K562 (cell line): ENCODE data around the gene SERP1. TPM values are rescaled to one million over a fixed set of nuclear protein-coding genes. Genes with fewer than 3 reads are reported as not detected.

Experiments
- ELF4 ChIP-seq: fragments of 450-650 bp; formaldehyde crosslinking; IDR thresholded peaks from 2 replicates; pipeline ENCODE4 v1.4.0; 2022; ENCODE audit warnings: missing genetic modification characterization
- EP400 ChIP-seq: fragments of 450-650 bp; IDR thresholded peaks from 2 replicates; pipeline ENCODE4 v1.6.1; 2017; ENCODE audit warnings: antibody characterized with exemption, mild to moderate bottlenecking, moderate library complexity
- ILF3 ChIP-seq: fragments of 450-650 bp; IDR thresholded peaks from 2 replicates; pipeline ENCODE4 v1.6.1; 2018; ENCODE audit warnings: antibody characterized with exemption, mild to moderate bottlenecking, moderate library complexity, borderline replicate concordance
- RFX1 ChIP-seq: fragments of 450-650 bp; IDR thresholded peaks from 2 replicates; pipeline ENCODE4 v1.6.1; 2016; ENCODE audit warnings: mild to moderate bottlenecking, moderate library complexity
- SIX5 ChIP-seq, 2 experiments: IDR thresholded peaks; 2 replicates each; pipeline ENCODE4 v1.6.1; 2011; ENCODE audit warnings: low read length in 2 of 2, borderline replicate concordance in 1 of 2, low read depth in 1 of 2, mild to moderate bottlenecking in 1 of 2, moderate library complexity in 1 of 2; ENCODE audit not compliant: insufficient read depth in 1 of 2
- ZNF124 ChIP-seq: sonication (generic); formaldehyde crosslinking; IDR thresholded peaks from 2 replicates; pipeline ENCODE4 v1.8.1; 2022; ENCODE audit warnings: missing genetic modification reagents
- ZNF507 ChIP-seq: conservative IDR thresholded peaks from 2 replicates; pipeline ENCODE4 v1.6.1; 2017; ENCODE audit warnings: missing genetic modification characterization, missing compliant biosample characterization
- ZNF764 ChIP-seq: fragments of 250-450 bp; sonication (Bioruptor Pico); IDR thresholded peaks from 2 replicates; pipeline ENCODE4 v1.4.0; 2020; ENCODE audit warnings: low read depth, mild to moderate bottlenecking, moderate library complexity
- ZNF830 ChIP-seq: fragments of 250-450 bp; sonication (Bioruptor Pico); IDR thresholded peaks from 2 replicates; pipeline ENCODE4 v1.5.0; 2021; ENCODE audit warnings: mild to moderate bottlenecking
- polyA plus RNA-seq, 8 experiments: library from polyadenylated mRNA; depleted of rRNA in 4 of 8; stranded (reverse) in 5 of 8; unstranded in 3 of 8; fragments of >200 nt; fragmentation: Nextera tagmentation in 2 of 8; fragmentation: Illumina TruSeq in 1 of 8; extraction: Ambion mirVana in 2 of 8; extraction: Trizol in 1 of 8; gene quantifications; 2 replicates each; pipeline versions ENCODE4 v1.2.1 to v1.2.3, GENCODE V29; 2011 to 2014; ENCODE audit warnings: inconsistent platforms in 1 of 8, missing spikeins in 1 of 8
- total RNA-seq, 7 experiments: library from RNA; depleted of rRNA in 6 of 7; stranded (reverse); fragments of >200 nt in 6 of 7; fragmentation: Illumina TruSeq in 2 of 7; extraction: Trizol in 2 of 7; gene quantifications; 2 replicates each; pipeline versions ENCODE4 v1.2.1 to v1.2.3, GENCODE V29; 2011 to 2021; ENCODE audit warnings: low replicate concordance in 1 of 7
- TF ChIP-seq, protein P1 (sequence below), 2 experiments: fragments of 450-650 bp; formaldehyde crosslinking in 1 of 2; IDR thresholded peaks; 2 replicates each; pipeline versions ENCODE4 v1.4.0 to v1.6.1; 2014 to 2020; ENCODE audit warnings: mild to moderate bottlenecking in 2 of 2, borderline replicate concordance in 1 of 2, low read depth in 1 of 2
- TF ChIP-seq, protein P2 (sequence below): fragments of 250-450 bp; sonication (Bioruptor Pico); IDR thresholded peaks from 2 replicates; pipeline ENCODE4 v1.8.0; 2021; ENCODE audit warnings: moderate library complexity, mild to moderate bottlenecking, inconsistent platforms
- TF ChIP-seq, protein P3 (sequence below): fragments of 250-450 bp; sonication (Bioruptor Pico); IDR thresholded peaks from 2 replicates; pipeline ENCODE4 v1.4.0; 2020; ENCODE audit warnings: borderline replicate concordance
- TF ChIP-seq, protein P4 (sequence below): fragments of 250-450 bp; sonication (Bioruptor Pico); IDR thresholded peaks from 2 replicates; pipeline ENCODE4 v1.8.0; 2022; ENCODE audit warnings: moderate library complexity, mild to moderate bottlenecking, inconsistent platforms
- TF ChIP-seq, protein P5 (sequence below): fragments of 200-400 bp; formaldehyde crosslinking; IDR thresholded peaks from 2 replicates; pipeline ENCODE4 v1.6.1; 2017; ENCODE audit warnings: mild to moderate bottlenecking, low read depth, low read length, moderate library complexity

Gene SERP1
- total and polyA plus RNA-seq, 9 of the 15 experiments (the other 6 are each of a cell fraction or from before 2014, with no cell fraction given): 38.6 to 443 (median 121) TPM

DNA sequence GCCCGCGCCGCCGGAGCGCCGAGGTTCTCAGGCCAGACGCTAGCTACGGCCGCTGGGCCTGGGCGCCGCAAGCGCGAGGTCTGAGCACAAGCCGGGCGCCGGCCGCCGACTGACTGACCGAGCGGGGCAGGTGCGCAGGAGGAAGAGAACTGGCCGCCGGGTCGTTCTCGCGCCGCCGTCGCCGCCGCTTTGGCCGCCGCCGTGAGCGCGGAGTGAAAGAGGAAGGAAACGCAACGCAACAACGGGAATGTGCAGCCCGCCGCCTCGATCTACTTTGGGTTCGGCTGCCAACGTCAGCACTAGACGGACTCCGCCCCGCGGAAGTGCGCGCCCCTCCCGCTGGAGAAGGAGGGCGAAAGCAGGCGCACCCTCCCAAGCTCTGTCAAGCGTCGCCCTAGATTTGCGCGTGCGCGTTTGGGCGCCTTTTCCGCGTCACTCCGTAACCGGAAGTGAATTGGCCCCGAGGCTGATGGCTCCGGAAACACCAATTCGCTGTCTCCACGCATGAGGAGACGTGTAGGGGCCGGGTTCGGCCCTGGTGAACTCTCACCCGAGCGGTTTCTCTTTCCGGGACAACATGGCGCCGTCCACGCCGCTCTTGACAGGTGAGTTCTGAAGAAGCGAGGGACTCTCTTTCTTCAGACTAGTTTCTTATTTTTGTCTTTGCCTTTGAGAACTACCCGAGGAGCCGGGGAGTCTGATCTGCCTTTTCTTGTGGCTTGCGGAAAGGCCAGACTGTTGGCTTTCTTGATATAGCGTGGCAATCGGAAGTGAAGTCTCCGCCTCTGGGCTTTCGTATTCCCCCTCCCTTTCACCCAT is at the start of gene SERP1, which contains the start of gene EIF2A (continued):
- TF ChIP-seq, protein P1, sequence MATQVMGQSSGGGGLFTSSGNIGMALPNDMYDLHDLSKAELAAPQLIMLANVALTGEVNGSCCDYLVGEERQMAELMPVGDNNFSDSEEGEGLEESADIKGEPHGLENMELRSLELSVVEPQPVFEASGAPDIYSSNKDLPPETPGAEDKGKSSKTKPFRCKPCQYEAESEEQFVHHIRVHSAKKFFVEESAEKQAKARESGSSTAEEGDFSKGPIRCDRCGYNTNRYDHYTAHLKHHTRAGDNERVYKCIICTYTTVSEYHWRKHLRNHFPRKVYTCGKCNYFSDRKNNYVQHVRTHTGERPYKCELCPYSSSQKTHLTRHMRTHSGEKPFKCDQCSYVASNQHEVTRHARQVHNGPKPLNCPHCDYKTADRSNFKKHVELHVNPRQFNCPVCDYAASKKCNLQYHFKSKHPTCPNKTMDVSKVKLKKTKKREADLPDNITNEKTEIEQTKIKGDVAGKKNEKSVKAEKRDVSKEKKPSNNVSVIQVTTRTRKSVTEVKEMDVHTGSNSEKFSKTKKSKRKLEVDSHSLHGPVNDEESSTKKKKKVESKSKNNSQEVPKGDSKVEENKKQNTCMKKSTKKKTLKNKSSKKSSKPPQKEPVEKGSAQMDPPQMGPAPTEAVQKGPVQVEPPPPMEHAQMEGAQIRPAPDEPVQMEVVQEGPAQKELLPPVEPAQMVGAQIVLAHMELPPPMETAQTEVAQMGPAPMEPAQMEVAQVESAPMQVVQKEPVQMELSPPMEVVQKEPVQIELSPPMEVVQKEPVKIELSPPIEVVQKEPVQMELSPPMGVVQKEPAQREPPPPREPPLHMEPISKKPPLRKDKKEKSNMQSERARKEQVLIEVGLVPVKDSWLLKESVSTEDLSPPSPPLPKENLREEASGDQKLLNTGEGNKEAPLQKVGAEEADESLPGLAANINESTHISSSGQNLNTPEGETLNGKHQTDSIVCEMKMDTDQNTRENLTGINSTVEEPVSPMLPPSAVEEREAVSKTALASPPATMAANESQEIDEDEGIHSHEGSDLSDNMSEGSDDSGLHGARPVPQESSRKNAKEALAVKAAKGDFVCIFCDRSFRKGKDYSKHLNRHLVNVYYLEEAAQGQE (IDR thresholded peaks at IDR 0.05; ENCODE audit: borderline replicate concordance): no peak
- TF ChIP-seq, protein P1 (CRISPR knock-in tag; IDR thresholded peaks at IDR 0.05; ENCODE audit: low read depth): peak; percentile 46
- peak; percentile 20; the same call in 1 of the 2 replicates for TF ChIP-seq ILF3
- peak; percentile 53; the same call in 1 of the 2 replicates for TF ChIP-seq ZNF124 (CRISPR knock-in tag)
- peak; percentile 100 for TF ChIP-seq EP400
- peak; percentile 83 to 84 for TF ChIP-seq SIX5 (IDR thresholded peaks at IDR 0.05; ENCODE audit: borderline replicate concordance in 1 of 2, insufficient read depth in 1 of 2, low read depth in 1 of 2, low read length in 2 of 2)
- no peak for TF ChIP-seq ZNF764 (CRISPR knock-in tag)
- TF ChIP-seq, protein P2, sequence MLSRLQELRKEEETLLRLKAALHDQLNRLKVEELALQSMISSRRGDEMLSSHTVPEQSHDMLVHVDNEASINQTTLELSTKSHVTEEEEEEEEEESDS: no peak
- TF ChIP-seq, protein P3, sequence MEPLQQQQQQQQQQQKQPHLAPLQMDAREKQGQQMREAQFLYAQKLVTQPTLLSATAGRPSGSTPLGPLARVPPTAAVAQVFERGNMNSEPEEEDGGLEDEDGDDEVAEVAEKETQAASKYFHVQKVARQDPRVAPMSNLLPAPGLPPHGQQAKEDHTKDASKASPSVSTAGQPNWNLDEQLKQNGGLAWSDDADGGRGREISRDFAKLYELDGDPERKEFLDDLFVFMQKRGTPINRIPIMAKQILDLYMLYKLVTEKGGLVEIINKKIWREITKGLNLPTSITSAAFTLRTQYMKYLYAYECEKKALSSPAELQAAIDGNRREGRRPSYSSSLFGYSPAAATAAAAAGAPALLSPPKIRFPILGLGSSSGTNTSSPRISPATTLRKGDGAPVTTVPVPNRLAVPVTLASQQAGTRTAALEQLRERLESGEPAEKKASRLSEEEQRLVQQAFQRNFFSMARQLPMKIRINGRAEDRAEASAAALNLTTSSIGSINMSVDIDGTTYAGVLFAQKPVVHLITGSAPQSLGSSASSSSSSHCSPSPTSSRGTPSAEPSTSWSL: no peak
- TF ChIP-seq RFX1: no peak
- TF ChIP-seq, protein P4, sequence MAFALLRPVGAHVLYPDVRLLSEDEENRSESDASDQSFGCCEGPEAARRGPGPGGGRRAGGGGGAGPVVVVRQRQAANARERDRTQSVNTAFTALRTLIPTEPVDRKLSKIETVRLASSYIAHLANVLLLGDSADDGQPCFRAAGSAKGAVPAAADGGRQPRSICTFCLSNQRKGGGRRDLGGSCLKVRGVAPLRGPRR (CRISPR knock-in tag): no peak
- TF ChIP-seq ZNF507 (tag): no peak
- TF ChIP-seq ELF4 (CRISPR knock-in tag): no peak
- TF ChIP-seq ZNF830 (CRISPR knock-in tag): peak; percentile 89; the same call in 1 of the 2 replicates
- TF ChIP-seq, protein P5, sequence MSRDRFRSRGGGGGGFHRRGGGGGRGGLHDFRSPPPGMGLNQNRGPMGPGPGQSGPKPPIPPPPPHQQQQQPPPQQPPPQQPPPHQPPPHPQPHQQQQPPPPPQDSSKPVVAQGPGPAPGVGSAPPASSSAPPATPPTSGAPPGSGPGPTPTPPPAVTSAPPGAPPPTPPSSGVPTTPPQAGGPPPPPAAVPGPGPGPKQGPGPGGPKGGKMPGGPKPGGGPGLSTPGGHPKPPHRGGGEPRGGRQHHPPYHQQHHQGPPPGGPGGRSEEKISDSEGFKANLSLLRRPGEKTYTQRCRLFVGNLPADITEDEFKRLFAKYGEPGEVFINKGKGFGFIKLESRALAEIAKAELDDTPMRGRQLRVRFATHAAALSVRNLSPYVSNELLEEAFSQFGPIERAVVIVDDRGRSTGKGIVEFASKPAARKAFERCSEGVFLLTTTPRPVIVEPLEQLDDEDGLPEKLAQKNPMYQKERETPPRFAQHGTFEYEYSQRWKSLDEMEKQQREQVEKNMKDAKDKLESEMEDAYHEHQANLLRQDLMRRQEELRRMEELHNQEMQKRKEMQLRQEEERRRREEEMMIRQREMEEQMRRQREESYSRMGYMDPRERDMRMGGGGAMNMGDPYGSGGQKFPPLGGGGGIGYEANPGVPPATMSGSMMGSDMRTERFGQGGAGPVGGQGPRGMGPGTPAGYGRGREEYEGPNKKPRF: no peak
